NCI-H1930 (cell line): ENCODE results near the gene ZNF586.
"Not testable (repeated sequence)": the region's sequence is repeated elsewhere in the genome, so short reads cannot be mapped to it uniquely, and the experiment has no call there.

Experiments used
- DNase-seq, 2 experiments: peaks; one replicate each; lab custom pipeline; 2025; lab: John Stamatoyannopoulos, UW

The ZNF586 gene

GRCh38 chr19:57769345-57770131 lies at the start of gene ZNF586:
Gene ZNF586 (plus strand): TSS chr19:57769676. CDS start chr19:57769843, 167 bp downstream.
- peak; percentile 89 to 92 for DNase-seq

GRCh38 chr19:57719901-57720519 lies 49.5 kb upstream of the ZNF586 start:
- DNase-seq, result no peak

GRCh38 chr19:57720878-57721277 lies 48.6 kb upstream of the ZNF586 start:
- DNase-seq, result no peak

GRCh38 chr19:57738320-57738719 lies 31.2 kb upstream of the ZNF586 start:
- peak in 1 of 2 experiments; percentile 22 for DNase-seq

- DNase-seq, result not testable (repeated sequence)
Measured at GRCh38 chr19:57738770-57739169, 30.7 kb upstream of the ZNF586 start.

GRCh38 chr19:57746580-57747471 lies 22.6 kb upstream of the ZNF586 start, which contains the start of gene ZNF776:
Gene ZNF776 (plus strand): TSS chr19:57746815. CDS start chr19:57747059, 244 bp downstream.
- DNase-seq, result peak; percentile 86 to 92

GRCh38 chr19:57747472-57747807 lies 22.0 kb upstream of the ZNF586 start:
- no peak for DNase-seq

- DNase-seq, result no peak
Measured at GRCh38 chr19:57748029-57748428, 21.4 kb upstream of the ZNF586 start.

- no peak for DNase-seq
Measured at GRCh38 chr19:57754091-57754673, 15.3 kb upstream of the ZNF586 start.

- no peak for DNase-seq
Measured at GRCh38 chr19:57755031-57755430, 14.4 kb upstream of the ZNF586 start.

GRCh38 chr19:57757941-57758340 lies 11.5 kb upstream of the ZNF586 start:
- DNase-seq, result no peak

- DNase-seq, result no peak
Measured at GRCh38 chr19:57759096-57759495, 10.4 kb upstream of the ZNF586 start.

GRCh38 chr19:57771417-57771816 lies 1.9 kb downstream of the ZNF586 start:
- DNase-seq, result no peak

- no peak for DNase-seq
Measured at GRCh38 chr19:57773488-57773887, 4.0 kb downstream of the ZNF586 start.

- DNase-seq, result no peak
Measured at GRCh38 chr19:57776764-57777296, 7.4 kb downstream of the ZNF586 start.

GRCh38 chr19:57778336-57778735 lies 8.9 kb downstream of the ZNF586 start:
- DNase-seq, result no peak

GRCh38 chr19:57779220-57779845 lies 9.9 kb downstream of the ZNF586 start:
- no peak for DNase-seq

GRCh38 chr19:57786286-57786685 lies 16.8 kb downstream of the ZNF586 start:
- no peak for DNase-seq

- no peak for DNase-seq
Measured at GRCh38 chr19:57786906-57787305, 17.4 kb downstream of the ZNF586 start.

GRCh38 chr19:57788114-57788692 lies 18.7 kb downstream of the ZNF586 start:
- DNase-seq, result no peak

- DNase-seq, result no peak
Measured at GRCh38 chr19:57789288-57789687, 19.8 kb downstream of the ZNF586 start.
